Dedifferentiated amniotic fluid mesenchymal stem cell (primary cell): ENCODE results near the gene RANBP1.

Experiments used
- DNase-seq: peaks from one replicate; pipeline ENCODE4 v3.0.0-alpha.2; 2016; ENCODE audit errors: extremely low spot score

The RANBP1 gene

GRCh38 chr22:20107951-20108756 lies 7.8 kb upstream of the RANBP1 start:
- DNase-seq = no peak

GRCh38 chr22:20108757-20109230 lies 7.1 kb upstream of the RANBP1 start:
- DNase-seq = no peak

GRCh38 chr22:20109411-20110358 lies 6.2 kb upstream of the RANBP1 start:
- DNase-seq = no peak

GRCh38 chr22:20110359-20110985 lies 5.4 kb upstream of the RANBP1 start:
- no peak for DNase-seq

GRCh38 chr22:20111045-20111688 lies 4.7 kb upstream of the RANBP1 start:
- no peak for DNase-seq

- no peak for DNase-seq
Observed at GRCh38 chr22:20111689-20112622, 3.9 kb upstream of the RANBP1 start.

GRCh38 chr22:20112623-20113511 lies 3.0 kb upstream of the RANBP1 start:
- DNase-seq = no peak

- no peak for DNase-seq
Observed at GRCh38 chr22:20113551-20114310, 2.2 kb upstream of the RANBP1 start.

GRCh38 chr22:20114506-20115475 lies 1.1 kb upstream of the RANBP1 start:
- no peak for DNase-seq

GRCh38 chr22:20116376-20116950 lies 559 bp downstream of the RANBP1 start:
- no peak for DNase-seq

GRCh38 chr22:20116951-20117632 lies 1.2 kb downstream of the RANBP1 start, which contains the start of gene TRMT2A:
TSS of gene TRMT2A (minus strand) at chr22:20117226. CDS start at chr22:20116906, 320 bp downstream.
- peak; percentile 95 for DNase-seq

GRCh38 chr22:20117633-20118299 lies 1.9 kb downstream of the RANBP1 start:
- peak; percentile 22 for DNase-seq

- no peak for DNase-seq
Observed at GRCh38 chr22:20118300-20119020, 2.6 kb downstream of the RANBP1 start.

GRCh38 chr22:20121856-20122415 lies 6.0 kb downstream of the RANBP1 start:
- no peak for DNase-seq
